Glutamatergic neuron (in vitro differentiated cells): ENCODE data around the gene TMOD2. TPM values are rescaled to one million over a fixed set of nuclear protein-coding genes. Genes with fewer than 3 reads are reported as not detected.

ENCODE experiments used
- DNase-seq: peaks from one replicate; pipeline ENCODE4 v3.0.0; 2022
- H3K27ac Mint-ChIP-seq: one replicate; pipeline ENCODE4 v1.8.0; 2020; ENCODE audit warnings: mild to moderate bottlenecking, mixed read lengths, inconsistent platforms; ENCODE audit not compliant: unreplicated experiment
- H3K27me3 Mint-ChIP-seq: one replicate; pipeline ENCODE4 v1.8.0; 2020; ENCODE audit warnings: mild to moderate bottlenecking, moderate library complexity, mixed read lengths, inconsistent platforms; ENCODE audit not compliant: unreplicated experiment
- H3K36me3 Mint-ChIP-seq: one replicate; pipeline ENCODE4 v1.8.0; 2020; ENCODE audit warnings: mild to moderate bottlenecking, mixed read lengths, inconsistent platforms; ENCODE audit not compliant: unreplicated experiment
- H3K4me1 Mint-ChIP-seq: one replicate; pipeline ENCODE4 v1.8.0; 2020; ENCODE audit warnings: mild to moderate bottlenecking, low read depth, mixed read lengths, inconsistent platforms; ENCODE audit not compliant: unreplicated experiment
- H3K4me3 Mint-ChIP-seq: one replicate; pipeline ENCODE4 v1.8.0; 2020; ENCODE audit warnings: mild to moderate bottlenecking, mixed read lengths, inconsistent platforms; ENCODE audit not compliant: unreplicated experiment
- H3K9me3 Mint-ChIP-seq: one replicate; pipeline ENCODE4 v1.8.0; 2020; ENCODE audit warnings: mild to moderate bottlenecking, moderate library complexity, mixed read lengths, inconsistent platforms; ENCODE audit not compliant: unreplicated experiment
- CTCF ChIP-seq: fragments of 200-600 bp; sonication (generic); IDR thresholded peaks from one replicate; pipeline ENCODE4 v1.5.0; 2021; ENCODE audit not compliant: partially characterized antibody, unreplicated experiment
- total RNA-seq: library from RNA; stranded (reverse); fragmentation: NEBNext Ultra II Directional; extraction: Animal tissue kit (Norgen Biotek cat#: 25700); gene quantifications from one replicate; pipeline ENCODE4 v1.2.1, GENCODE V29; 2021; ENCODE audit not compliant: unreplicated experiment

Gene TMOD2
- total RNA-seq, 1 donor from 2014 or later = 75.0 TPM

DNA sequence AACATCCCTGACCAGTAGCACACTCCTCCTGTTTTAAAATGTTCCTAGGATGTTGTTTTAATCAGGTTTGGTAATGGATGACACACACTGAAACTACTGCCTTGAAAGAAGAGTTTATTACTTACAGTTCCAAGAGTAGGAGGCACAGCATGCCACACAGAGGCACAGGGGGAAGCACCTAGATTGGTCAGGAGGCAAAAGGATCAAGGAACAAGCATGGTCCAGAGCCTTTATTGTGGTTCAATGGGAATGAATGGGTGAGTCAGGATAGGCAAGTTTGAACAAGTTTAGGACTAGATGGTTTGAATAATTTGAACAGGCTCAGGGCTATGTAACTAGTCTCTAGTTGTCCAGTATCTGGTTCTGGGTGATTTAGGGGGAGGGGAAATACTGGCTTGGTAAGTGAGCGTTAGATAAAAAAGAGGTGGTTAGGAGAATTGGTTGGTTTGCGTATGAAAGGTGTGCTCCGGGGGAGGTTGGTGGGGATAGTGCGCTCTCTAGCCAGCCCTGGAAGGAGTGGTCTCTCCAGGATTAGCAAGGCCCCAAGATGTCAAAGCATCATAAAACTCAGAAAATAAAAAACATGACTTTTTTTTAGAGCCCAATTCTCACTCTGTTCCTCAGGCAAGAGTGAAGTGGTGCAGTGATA lies 113.1 kb downstream of the TMOD2 start:
- TF ChIP-seq CTCF = no peak
- Mint-ChIP-seq H3K27me3 (peaks cover 1% of the 10 kb centered on the region), H3K9me3 (no peaks in the 10 kb centered on the region), H3K4me1 (peaks cover 18% of the 10 kb centered on the region), H3K27ac (no peak overlapping the region), H3K36me3 (no peaks in the 10 kb centered on the region), H3K4me3 (no peak overlapping the region)
- no peak for DNase-seq

DNA sequence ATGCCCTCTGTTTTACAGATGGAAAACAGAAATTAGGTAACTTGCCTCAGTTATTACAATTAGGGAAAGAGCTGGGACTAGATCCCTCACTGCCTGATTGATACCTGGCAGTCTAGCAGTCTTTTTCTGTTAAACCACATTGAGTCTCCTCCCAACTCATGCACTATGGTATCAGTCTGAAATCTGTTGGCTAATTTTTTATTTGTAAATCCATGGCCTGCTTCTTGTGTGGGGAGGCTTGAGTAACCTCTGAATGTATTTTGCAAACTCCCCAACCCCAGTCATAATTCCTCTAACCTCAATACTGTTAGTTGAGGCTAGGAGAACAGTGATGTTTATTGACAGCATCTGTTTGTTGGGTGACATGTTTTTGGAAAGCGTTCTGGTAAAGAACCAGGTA lies 113.9 kb downstream of the TMOD2 start:
- Mint-ChIP-seq H3K4me3 (no peak overlapping the region), H3K36me3 (no peaks in the 10 kb centered on the region), H3K27ac (no peak overlapping the region), H3K9me3 (no peaks in the 10 kb centered on the region), H3K4me1 (peaks cover 18% of the 10 kb centered on the region), H3K27me3 (peaks cover 1% of the 10 kb centered on the region)
- no peak for DNase-seq
- TF ChIP-seq CTCF = no peak

Other genes starting within 250 kb of the TMOD2 start
- gene DMXL2, start 128.8 kb upstream of the TMOD2 start, total RNA-seq = 48.2 TPM
- 219 TPM for gene SCG3, start 70.1 kb upstream of the TMOD2 start, total RNA-seq
- gene LYSMD2, start 13.9 kb upstream of the TMOD2 start, total RNA-seq = 0.78 TPM
- gene TMOD3, start 78.1 kb downstream of the TMOD2 start, total RNA-seq = 29.2 TPM
- 22.7 TPM for gene LEO1, start 220.2 kb downstream of the TMOD2 start, total RNA-seq